Uterus (tissue), 4 donors: Measurements from ENCODE around the gene KRTAP22-1. TPM values are rescaled to one million over a fixed set of nuclear protein-coding genes. Genes with fewer than 3 reads are reported as not detected.

ENCODE experiments used
- DNase-seq, 2 donors: peaks; one replicate each; pipeline ENCODE4 v3.0.0-alpha.2; 2019 to 2020
- H3K27ac ChIP-seq, 2 donors: fragments of 200-600 bp; sonication (generic); 1 replicate in 1 of 2; 2 replicates in 1 of 2; pipeline ENCODE4 v1.5.1; 2016 to 2018
- H3K27me3 ChIP-seq, 2 donors: fragments of 200-600 bp; sonication (generic); one replicate each; pipeline ENCODE4 v1.5.1; 2018 to 2019; ENCODE audit warnings: control low read depth in 1 of 2
- H3K36me3 ChIP-seq, 2 donors: fragments of 200-600 bp; sonication (generic); one replicate each; pipeline ENCODE4 v1.5.1; 2019; ENCODE audit warnings: control low read depth in 1 of 2
- H3K4me1 ChIP-seq, 2 donors: fragments of 200-600 bp; sonication (generic); one replicate each; pipeline ENCODE4 v1.5.1; 2018 to 2019; ENCODE audit warnings: control low read depth in 1 of 2
- H3K4me3 ChIP-seq, 2 donors: fragments of 200-600 bp; sonication (generic); 1 replicate in 1 of 2; 2 replicates in 1 of 2; pipeline ENCODE4 v1.5.1; 2018 to 2019; ENCODE audit warnings: mild to moderate bottlenecking in 1 of 2
- H3K9me3 ChIP-seq, 2 donors: fragments of 200-600 bp; sonication (generic); one replicate each; pipeline ENCODE4 v1.5.1; 2019; ENCODE audit warnings: control low read depth in 1 of 2
- CTCF ChIP-seq, 4 experiments: fragments of 200-600 bp in 2 of 4; fragments of 450-650 bp in 2 of 4; sonication (generic) in 2 of 4; IDR thresholded peaks; one replicate each; pipeline ENCODE4 v1.5.1; 2016 to 2019; ENCODE audit warnings: antibody characterized with exemption in 4 of 4, mild to moderate bottlenecking in 2 of 4, moderate library complexity in 1 of 4
- POLR2A ChIP-seq, 2 donors: fragments of 450-650 bp; IDR thresholded peaks; one replicate each; pipeline ENCODE4 v1.6.1; 2016; ENCODE audit warnings: antibody characterized with exemption in 2 of 2, mild to moderate bottlenecking in 1 of 2, moderate library complexity in 1 of 2
- intact Hi-C: fragments of 100-400 bp; cut with DNase I; formaldehyde crosslinking; loops from one replicate; pipeline ENCODE4 v1.15.1; 2023; ENCODE audit warnings: low total_unique reads
- total RNA-seq, 4 donors: library from RNA; depleted of rRNA in 3 of 4; stranded (reverse); fragments of >200 nt in 3 of 4; gene quantifications; one replicate each; pipeline versions ENCODE4 v1.1.0 to v1.2.4, GENCODE V29; 2014 to 2023
- donor health status: DM: yes; HTN: yes; CAD: no.

Gene KRTAP22-1
- total RNA-seq, 4 donors from 2014 or later, result not detected

GRCh38 chr21:30605968-30606367 lies 5.1 kb downstream of the KRTAP22-1 start:
- no peak for TF ChIP-seq POLR2A (IDR thresholded peaks at IDR 0.05)
- TF ChIP-seq CTCF (IDR thresholded peaks at IDR 0.05), result no peak
- Histone ChIP-seq H3K4me1 (no peaks in the 10 kb centered on the region), H3K27me3 (no peaks in the 10 kb centered on the region), H3K9me3 (no peaks in the 10 kb centered on the region), H3K4me3 (no peak overlapping the region), H3K36me3 (no peaks in the 10 kb centered on the region), H3K27ac (no peak overlapping the region)
- intact Hi-C loops, result no loop called here
- DNase-seq, result no peak

- no peaks in the 10 kb centered on the region for H3K4me1 ChIP-seq
- intact Hi-C loops, result no loop called here
- H3K9me3 ChIP-seq, result no peaks in the 10 kb centered on the region
- TF ChIP-seq POLR2A (IDR thresholded peaks at IDR 0.05), result no peak
- TF ChIP-seq CTCF (IDR thresholded peaks at IDR 0.05), result no peak
- H3K4me3 ChIP-seq, result no peak overlapping the region
- H3K36me3 ChIP-seq, result no peaks in the 10 kb centered on the region
- DNase-seq, result no peak
- H3K27me3 ChIP-seq, result no peaks in the 10 kb centered on the region
- no peak overlapping the region for H3K27ac ChIP-seq
Measured at GRCh38 chr21:30612132-30612531, 11.2 kb downstream of the KRTAP22-1 start.

- TF ChIP-seq POLR2A (IDR thresholded peaks at IDR 0.05), result no peak
- no peak for TF ChIP-seq CTCF (IDR thresholded peaks at IDR 0.05)
- Histone ChIP-seq H3K27ac (no peak within 1 kb of the TSS), H3K4me1 (no peaks in the 10 kb centered on the region), H3K4me3 (no peak within 1 kb of the TSS), H3K27me3 (no peaks in the 10 kb centered on the region), H3K36me3 (no peaks in the 10 kb centered on the region), H3K9me3 (no peaks in the 10 kb centered on the region)
- intact Hi-C loops, result no loop called here
- no peak for DNase-seq
Measured at GRCh38 chr21:30613836-30614235, 12.9 kb downstream of the KRTAP22-1 start, which contains the start of gene KRTAP6-1. Gene KRTAP6-1 (minus strand): TSS chr21:30613930. CDS start chr21:30613904, 26 bp downstream.

- Histone ChIP-seq H3K9me3 (no peaks in the 10 kb centered on the region), H3K4me3 (no peak overlapping the region), H3K27me3 (no peaks in the 10 kb centered on the region), H3K4me1 (no peaks in the 10 kb centered on the region), H3K36me3 (no peaks in the 10 kb centered on the region), H3K27ac (no peak overlapping the region)
- intact Hi-C loops, result no loop called here
- no peak for DNase-seq
- TF ChIP-seq CTCF (IDR thresholded peaks at IDR 0.05) (no peak), POLR2A (IDR thresholded peaks at IDR 0.05) (no peak)
Measured at GRCh38 chr21:30615199-30615598, 14.3 kb downstream of the KRTAP22-1 start.

- no peak for DNase-seq
- H3K9me3 ChIP-seq, result no peaks in the 10 kb centered on the region
- H3K4me3 ChIP-seq, result no peak within 1 kb of the TSS
- H3K4me1 ChIP-seq, result no peaks in the 10 kb centered on the region
- no peak within 1 kb of the TSS for H3K27ac ChIP-seq
- no peaks in the 10 kb centered on the region for H3K27me3 ChIP-seq
- TF ChIP-seq POLR2A (IDR thresholded peaks at IDR 0.05), result no peak
- TF ChIP-seq CTCF (IDR thresholded peaks at IDR 0.05), result no peak
- intact Hi-C loops, result no loop called here
- H3K36me3 ChIP-seq, result no peaks in the 10 kb centered on the region
Measured at GRCh38 chr21:30616125-30616524, 15.2 kb downstream of the KRTAP22-1 start, which contains the start of gene KRTAP20-1. Gene KRTAP20-1 (plus strand): TSS chr21:30616425. CDS start chr21:30616455, 30 bp downstream.
